Parathyroid adenoma (tissue), 2 donors: ENCODE measurements around the gene WFIKKN1.

Source experiments
- H2AFZ ChIP-seq: fragments of 300-600 bp; sonication (generic); one replicate; pipeline ENCODE4 v1.7.0; 2017; ENCODE audit warnings: antibody characterized with exemption, mild to moderate bottlenecking
- H3K27ac ChIP-seq: fragments of 300-600 bp; sonication (generic); one replicate; pipeline ENCODE4 v1.7.0; 2017
- H3K27me3 ChIP-seq: fragments of 300-600 bp; sonication (generic); one replicate; pipeline ENCODE4 v1.7.0; 2017; ENCODE audit warnings: low read length; ENCODE audit not compliant: control insufficient read depth, insufficient read depth
- H3K36me3 ChIP-seq: fragments of 300-600 bp; sonication (generic); one replicate; pipeline ENCODE4 v1.7.0; 2017; ENCODE audit warnings: low read length; ENCODE audit not compliant: control insufficient read depth, insufficient read depth
- H3K4me1 ChIP-seq: fragments of 300-600 bp; sonication (generic); one replicate; pipeline ENCODE4 v1.7.0; 2017; ENCODE audit warnings: control low read depth
- H3K4me2 ChIP-seq: fragments of 300-600 bp; sonication (generic); one replicate; pipeline ENCODE4 v1.7.0; 2017; ENCODE audit warnings: low read length
- H3K4me3 ChIP-seq: fragments of 300-600 bp; sonication (generic); one replicate; pipeline ENCODE4 v1.7.0; 2017; ENCODE audit warnings: low read depth, low read length
- H3K79me2 ChIP-seq: fragments of 300-600 bp; sonication (generic); one replicate; pipeline ENCODE4 v1.7.0; 2017; ENCODE audit warnings: control low read depth
- H3K9ac ChIP-seq: fragments of 300-600 bp; sonication (generic); one replicate; pipeline ENCODE4 v1.7.0; 2017; ENCODE audit warnings: mild to moderate bottlenecking
- H3K9me3 ChIP-seq: fragments of 300-600 bp; sonication (generic); one replicate; pipeline ENCODE4 v1.7.0; 2017; ENCODE audit warnings: low read length; ENCODE audit not compliant: control insufficient read depth
- CTCF ChIP-seq: fragments of 300-600 bp; sonication (generic); IDR thresholded peaks from one replicate; pipeline ENCODE4 v1.7.0; 2017; ENCODE audit warnings: antibody characterized with exemption, mild to moderate bottlenecking
- donor health status: primary hyperparathyroidism.

The WFIKKN1 gene

GRCh38 chr16:638836-639235 lies 8.1 kb downstream of the WFIKKN1 start:
- Histone ChIP-seq H3K9ac (no peak overlapping the region), H3K4me2 (no peak overlapping the region), H2AFZ (no peak overlapping the region), H3K4me3 (no peak overlapping the region), H3K9me3 (no peaks in the 10 kb centered on the region), H3K27me3 (peaks cover 3% of the 10 kb centered on the region), H3K36me3 (no peaks in the 10 kb centered on the region), H3K79me2 (peaks cover 11% of the 10 kb centered on the region), H3K27ac (no peak overlapping the region), H3K4me1 (peaks cover 11% of the 10 kb centered on the region)
- TF ChIP-seq CTCF, result no peak

- Histone ChIP-seq H3K36me3 (no peaks in the 10 kb centered on the region), H3K9me3 (no peaks in the 10 kb centered on the region), H3K4me2 (peak overlapping the region; percentile 98), H3K4me1 (peaks cover 17% of the 10 kb centered on the region), H2AFZ (no peak overlapping the region), H3K27ac (no peak overlapping the region), H3K9ac (no peak overlapping the region), H3K79me2 (peaks cover 25% of the 10 kb centered on the region), H3K4me3 (peak overlapping the region; percentile 83), H3K27me3 (peaks cover 3% of the 10 kb centered on the region)
- no peak for TF ChIP-seq CTCF
Observed at GRCh38 chr16:640614-641013, 9.8 kb downstream of the WFIKKN1 start.

GRCh38 chr16:641326-642188 lies 10.8 kb downstream of the WFIKKN1 start, which contains the start of gene MCRIP2:
MCRIP2 (plus strand) TSS chr16:641828; CDS start chr16:641992, 164 bp downstream.
- H3K4me3 ChIP-seq, result peak within 1 kb of the TSS; percentile 83
- H3K9me3 ChIP-seq, result no peaks in the 10 kb centered on the region
- peak within 1 kb of the TSS; percentile 85 for H3K27ac ChIP-seq
- H3K4me2 ChIP-seq, result peak within 1 kb of the TSS; percentile 98
- TF ChIP-seq CTCF, result no peak
- no peaks in the 10 kb centered on the region for H3K36me3 ChIP-seq
- peaks cover 1% of the 10 kb centered on the region for H3K27me3 ChIP-seq
- H3K79me2 ChIP-seq, result peaks cover 32% of the 10 kb centered on the region
- H3K9ac ChIP-seq, result peak within 1 kb of the TSS; percentile 80
- peak within 1 kb of the TSS; percentile 88 for H2AFZ ChIP-seq
- peaks cover 25% of the 10 kb centered on the region for H3K4me1 ChIP-seq

GRCh38 chr16:642189-643049 lies 11.6 kb downstream of the WFIKKN1 start:
- Histone ChIP-seq H3K4me1 (peaks cover 33% of the 10 kb centered on the region), H3K27ac (peak overlapping the region; percentile 85), H3K9ac (no peak overlapping the region)

More at GRCh38 chr16:642189-643049, 11.6 kb downstream of the WFIKKN1 start:
- Histone ChIP-seq H3K4me2 (peak overlapping the region; percentile 83), H3K36me3 (no peaks in the 10 kb centered on the region), H2AFZ (peak overlapping the region; percentile 25), H3K27me3 (no peaks in the 10 kb centered on the region), H3K79me2 (peaks cover 34% of the 10 kb centered on the region), H3K9me3 (no peaks in the 10 kb centered on the region), H3K4me3 (peak overlapping the region; percentile 83)
- no peak for TF ChIP-seq CTCF
